GM12874 (cell line): ENCODE data around the gene HAGHL.

Source experiments
- CTCF ChIP-seq: IDR thresholded peaks from 2 replicates; pipeline ENCODE4 v1.5.1; 2011; ENCODE audit warnings: low read depth, mild to moderate bottlenecking, control low read depth, low read length, moderate library complexity; ENCODE audit not compliant: insufficient read depth

Gene HAGHL

GRCh38 chr16:769184-769784, 42.4 kb downstream of the HAGHL start:
- TF ChIP-seq CTCF = no peak

- no peak for TF ChIP-seq CTCF
Measured at GRCh38 chr16:769934-770333, 43.0 kb downstream of the HAGHL start.

- no peak for TF ChIP-seq CTCF
Measured at GRCh38 chr16:770411-770810, 43.5 kb downstream of the HAGHL start.

- no peak for TF ChIP-seq CTCF
Measured at GRCh38 chr16:772959-773358, 46.1 kb downstream of the HAGHL start.

GRCh38 chr16:774086-775001, 47.4 kb downstream of the HAGHL start:
- no peak for TF ChIP-seq CTCF

- no peak for TF ChIP-seq CTCF
Measured at GRCh38 chr16:775236-775796, 48.4 kb downstream of the HAGHL start.

- no peak for TF ChIP-seq CTCF
Measured at GRCh38 chr16:776824-777223, 49.9 kb downstream of the HAGHL start.
